SKM-1 treated with dmso at 0.1 percent for 144 hours (cell line): ENCODE data around the gene CALML4.
A peak's percentile ranks its signal among the peaks of the same experiment; 100 is the strongest.
"Not testable (repeated sequence)": the region's sequence is repeated elsewhere in the genome, so short reads cannot be mapped to it uniquely, and the experiment has no call there.

Source experiments
- DNase-seq: peaks from one replicate; lab custom pipeline; 2025; ENCODE audit not compliant: unreplicated experiment; lab: John Stamatoyannopoulos, UW

CALML4 gene

GRCh38 chr15:68208636-68209240, 3.6 kb upstream of the CALML4 start:
- DNase-seq: no peak

GRCh38 chr15:68208136-68208535, 3.0 kb upstream of the CALML4 start:
- no peak for DNase-seq

- DNase-seq: no peak
These were observed 2.2 kb upstream of the CALML4 start for GRCh38 chr15:68207176-68207935.

- no peak for DNase-seq
These were observed 1.6 kb upstream of the CALML4 start for GRCh38 chr15:68206711-68207151.

DNA sequence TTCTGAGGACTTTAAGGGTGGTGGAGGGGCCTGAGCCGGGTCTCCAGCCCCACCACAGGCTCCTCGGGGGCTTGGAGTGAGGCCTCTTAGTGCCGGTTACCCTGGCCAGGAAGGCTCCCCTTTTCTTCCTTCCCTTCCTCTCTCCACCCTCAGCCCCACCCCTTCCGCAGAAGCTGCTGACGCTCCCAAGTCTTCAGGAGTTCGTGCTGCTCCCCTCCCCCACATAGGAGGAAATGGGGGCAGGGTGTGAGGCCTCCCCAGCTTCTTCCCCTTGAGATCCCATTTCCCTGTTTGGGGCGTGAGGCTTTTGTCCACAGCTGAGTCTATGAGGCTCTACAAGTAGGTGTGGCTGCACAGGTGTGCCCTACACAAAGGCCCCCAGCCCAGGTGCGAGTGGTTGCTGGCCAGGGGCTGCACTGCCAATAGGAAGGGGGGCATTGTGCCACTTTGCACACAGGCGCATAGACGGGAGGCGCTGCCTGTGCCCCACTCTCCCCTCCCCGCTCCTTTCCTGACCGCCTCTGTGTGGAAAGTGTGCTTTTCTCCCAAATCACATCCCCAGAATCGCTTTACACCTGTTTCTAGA, 915 bp upstream of the CALML4 start:
- peak; percentile 87 for DNase-seq

DNA sequence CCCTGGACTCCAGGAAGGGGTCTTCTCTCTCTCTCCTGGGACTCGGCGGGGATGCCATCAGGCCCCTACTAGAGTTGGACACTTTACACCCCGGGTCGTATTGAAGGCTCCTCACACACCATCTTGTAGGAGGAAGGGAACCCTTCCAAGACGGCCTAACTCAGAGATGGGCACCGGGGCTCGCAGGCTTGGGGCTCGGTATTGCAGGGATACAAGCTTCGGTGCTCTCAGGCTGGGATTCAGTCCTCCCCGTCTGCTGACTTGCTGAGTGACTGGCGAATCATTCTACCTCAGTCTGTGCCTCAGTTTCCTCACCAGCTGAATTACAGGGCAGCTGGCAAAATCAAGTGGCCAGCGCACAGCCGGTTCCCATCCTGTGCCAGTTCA, 419 bp upstream of the CALML4 start:
- DNase-seq: no peak

DNA sequence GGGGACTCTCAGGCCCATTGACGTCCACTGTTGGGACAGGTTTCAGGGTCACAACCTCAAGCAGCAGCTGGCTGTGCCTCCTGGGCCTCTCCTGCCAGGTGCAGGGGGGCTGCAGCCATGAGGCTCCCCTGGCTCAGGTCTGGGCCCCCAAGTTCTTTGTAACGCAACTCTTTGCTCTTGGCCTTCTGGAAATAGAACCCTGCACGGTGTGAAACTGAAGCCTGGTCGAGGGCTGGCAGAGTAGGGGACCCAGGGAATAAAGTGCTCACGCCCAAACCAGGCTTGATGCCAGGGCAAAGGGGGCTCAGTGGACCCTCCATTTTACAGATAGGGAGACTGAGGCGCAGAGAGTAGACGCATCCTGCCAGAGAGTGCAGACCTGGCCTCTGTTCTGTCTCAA, 771 bp downstream of the CALML4 start:
- no peak for DNase-seq

- no peak for DNase-seq
These were observed 1.2 kb downstream of the CALML4 start for GRCh38 chr15:68203956-68204355.

GRCh38 chr15:68203486-68203885, 1.6 kb downstream of the CALML4 start:
- no peak for DNase-seq

- not testable (repeated sequence) for DNase-seq
These were observed 2.1 kb downstream of the CALML4 start for GRCh38 chr15:68202994-68203393.

DNA sequence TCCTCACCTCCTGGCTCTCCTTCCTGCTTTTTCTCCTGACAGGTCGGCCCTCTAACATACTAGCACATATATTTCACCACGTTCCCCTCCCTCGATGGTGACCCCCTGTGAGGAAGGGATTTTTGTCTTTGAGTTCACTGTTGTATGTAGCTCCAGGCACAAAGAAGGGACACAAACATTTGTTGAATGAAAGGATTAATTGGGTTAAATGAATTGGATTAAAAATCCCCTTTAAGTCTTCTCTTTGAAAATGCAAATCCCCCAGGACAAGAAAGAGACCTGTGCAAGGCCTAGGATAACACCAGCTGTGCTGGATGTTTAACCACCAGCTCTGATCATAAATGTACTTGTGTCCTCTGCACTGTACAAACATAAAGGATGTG, 3.3 kb downstream of the CALML4 start:
- DNase-seq: no peak

DNA sequence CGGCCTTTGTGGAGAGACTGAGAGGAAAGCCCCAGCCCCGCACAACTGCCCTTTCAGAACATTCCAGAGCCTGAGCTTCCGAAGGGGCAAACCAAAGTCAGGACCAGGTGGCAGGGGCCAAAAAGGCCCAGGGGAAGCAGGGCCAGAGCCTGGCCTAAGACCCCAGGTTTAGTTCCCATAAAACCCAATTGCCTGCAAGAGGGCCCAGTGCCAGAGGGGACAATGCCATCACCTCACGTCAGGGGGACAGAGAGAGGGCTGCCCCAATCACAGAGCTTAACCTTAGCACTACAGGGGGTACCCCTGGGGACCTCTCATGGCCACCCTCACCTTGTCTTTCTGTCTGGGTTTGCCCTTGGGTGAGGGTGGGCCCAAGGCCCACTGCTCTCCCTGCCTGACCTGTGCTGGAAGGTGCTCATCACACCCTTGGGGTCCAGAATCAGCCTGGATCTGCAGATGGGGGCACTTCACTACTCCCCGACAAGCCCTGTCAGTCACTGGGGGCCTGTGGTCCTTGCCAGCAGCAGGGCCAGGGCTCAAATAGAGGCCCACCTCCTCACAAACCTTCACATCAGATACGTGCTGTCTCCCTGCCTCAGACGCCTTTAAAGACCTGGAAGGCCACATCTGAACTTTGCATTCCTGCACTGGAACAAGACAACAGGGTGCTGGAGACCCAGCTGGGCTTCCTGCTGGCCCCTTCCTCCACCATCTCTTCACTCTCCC, 3.8 kb downstream of the CALML4 start:
- DNase-seq: no peak

DNA sequence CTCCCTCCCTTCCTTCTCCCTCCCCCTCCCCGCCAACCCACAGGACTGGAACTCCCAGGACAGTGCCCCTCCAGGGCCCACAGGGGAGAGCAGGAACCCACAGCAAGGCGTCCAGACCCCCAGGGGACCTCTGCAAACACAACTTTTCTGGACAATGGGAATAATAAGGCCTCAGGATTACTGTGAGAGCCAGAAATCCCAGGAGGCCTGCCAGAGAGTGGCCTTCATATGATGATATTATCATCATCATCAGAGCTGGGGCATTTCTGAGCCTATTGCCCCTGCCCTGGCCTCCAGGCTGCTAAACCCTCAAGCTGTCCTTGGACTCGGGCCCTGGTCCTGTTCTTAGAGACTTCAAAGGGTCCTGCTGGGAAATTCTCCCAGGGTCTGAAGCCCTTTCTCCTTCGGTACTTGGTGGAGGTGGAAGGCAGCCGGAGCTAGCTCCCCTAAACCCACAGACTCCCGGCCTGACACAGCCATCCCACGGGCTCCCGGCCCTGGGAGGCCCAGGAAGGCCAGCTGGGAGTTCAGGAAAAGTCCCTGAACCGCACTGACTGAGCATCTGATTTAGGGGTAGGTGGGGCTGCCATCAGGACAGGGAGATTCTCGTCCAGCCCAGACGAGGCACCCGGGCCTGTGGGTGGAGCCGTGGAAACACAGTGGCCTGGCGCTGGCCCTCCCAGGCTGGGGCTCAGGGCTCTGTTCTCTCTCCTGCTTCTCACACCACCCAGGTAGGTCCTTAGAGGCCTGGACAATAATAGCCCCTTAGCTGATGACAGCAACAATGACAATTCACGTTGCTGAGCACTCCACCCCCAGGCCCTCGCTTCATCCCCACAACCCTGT, 4.9 kb downstream of the CALML4 start:
- DNase-seq: no peak

- DNase-seq: no peak
These were observed 5.8 kb downstream of the CALML4 start for GRCh38 chr15:68199340-68199739.

GRCh38 chr15:68197661-68198437, 7.3 kb downstream of the CALML4 start:
- DNase-seq: no peak

DNA sequence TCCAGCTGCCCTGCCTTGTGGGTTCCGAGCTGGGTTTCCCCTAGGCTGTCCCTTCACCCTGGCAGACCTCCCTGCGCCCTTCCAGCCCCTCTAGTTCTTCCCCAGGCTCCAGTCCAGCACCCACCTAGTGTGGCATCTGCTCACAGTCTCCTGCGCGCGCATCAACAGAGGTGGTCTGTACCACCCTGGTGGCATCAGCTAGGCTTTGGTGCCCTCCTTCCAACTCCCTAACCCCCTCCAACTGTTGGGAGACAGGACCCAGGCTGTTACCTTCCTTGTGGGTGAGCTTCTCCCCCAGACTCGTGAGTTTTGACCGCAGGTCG, 8.0 kb downstream of the CALML4 start:
- no peak for DNase-seq

GRCh38 chr15:68196445-68197169, 8.5 kb downstream of the CALML4 start:
- DNase-seq: no peak

DNA sequence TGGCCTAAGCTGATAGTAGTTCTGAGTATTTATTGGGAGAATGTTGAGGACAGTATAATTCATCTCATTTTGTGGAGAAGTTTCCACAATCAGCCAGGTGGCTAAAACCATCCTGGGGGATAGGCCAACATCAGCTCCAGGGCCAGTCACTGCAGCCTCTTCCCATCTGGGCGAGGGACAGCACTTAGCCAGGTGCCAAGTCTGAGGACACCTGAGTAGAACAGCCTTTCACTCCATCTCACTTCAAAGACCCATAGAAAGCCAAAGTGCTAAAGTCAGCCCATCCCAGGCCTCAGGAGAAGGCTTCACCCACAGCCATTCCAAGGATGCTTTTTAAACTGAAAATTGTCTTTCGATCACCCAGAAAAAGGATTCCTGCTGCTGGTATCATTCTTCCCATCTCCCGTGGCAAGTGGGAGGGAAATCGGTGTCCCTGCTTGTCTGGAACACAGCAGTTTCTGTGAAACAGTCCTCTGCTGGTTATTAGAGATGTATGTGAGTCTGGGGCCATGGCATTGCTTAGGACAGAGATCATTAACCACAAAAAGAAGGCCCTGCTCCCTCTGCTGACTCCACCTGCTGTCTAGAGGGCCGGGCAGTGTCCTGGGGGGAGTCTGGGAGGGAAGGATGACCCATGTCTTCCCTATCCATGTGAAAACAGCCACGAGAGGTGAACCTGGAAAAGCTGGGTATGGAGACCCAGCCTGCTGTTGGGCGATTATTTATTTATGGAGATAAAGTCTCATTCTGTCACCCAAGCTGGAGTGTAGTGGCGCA, 9.6 kb downstream of the CALML4 start:
- no peak for DNase-seq
